HL-60 (cell line): ENCODE results near the gene CD69.

ENCODE experiments used
- CTCF ChIP-seq: IDR thresholded peaks from one replicate; pipeline ENCODE4 v1.5.1; 2011; ENCODE audit warnings: low read length, control low read depth, inconsistent platforms; ENCODE audit not compliant: insufficient read depth
- GABPA ChIP-seq: IDR thresholded peaks from 2 replicates; pipeline ENCODE4 v1.6.1; 2012; ENCODE audit warnings: low read depth
- POLR2AphosphoS5 ChIP-seq: IDR thresholded peaks from 2 replicates; pipeline ENCODE4 v1.6.1; 2012; ENCODE audit warnings: low read depth
- REST ChIP-seq: IDR thresholded peaks from 2 replicates; pipeline ENCODE4 v1.6.1; 2012; ENCODE audit warnings: low read depth; ENCODE audit not compliant: insufficient replicate concordance
- SPI1 ChIP-seq: IDR thresholded peaks from 2 replicates; pipeline ENCODE4 v1.6.1; 2012; ENCODE audit warnings: low read depth, mild to moderate bottlenecking, borderline replicate concordance

- TF ChIP-seq CTCF = no peak
- no peak for TF ChIP-seq REST
- TF ChIP-seq POLR2AphosphoS5 = no peak
- TF ChIP-seq GABPA = no peak
- TF ChIP-seq SPI1 = no peak
Measured at GRCh38 chr12:9755035-9755434, 5.7 kb downstream of the CD69 start.
